Parathyroid adenoma (tissue), 2 donors: ENCODE measurements around the gene ZNF480.
A peak's percentile ranks its signal among the peaks of the same experiment; 100 is the strongest.
"Not testable (repeated sequence)": the region's sequence is repeated elsewhere in the genome, so short reads cannot be mapped to it uniquely, and the experiment has no call there.

Experiments used
- H2AFZ ChIP-seq: fragments of 300-600 bp; sonication (generic); one replicate; pipeline ENCODE4 v1.7.0; 2017; ENCODE audit warnings: antibody characterized with exemption, mild to moderate bottlenecking
- H3K27ac ChIP-seq: fragments of 300-600 bp; sonication (generic); one replicate; pipeline ENCODE4 v1.7.0; 2017
- H3K27me3 ChIP-seq: fragments of 300-600 bp; sonication (generic); one replicate; pipeline ENCODE4 v1.7.0; 2017; ENCODE audit warnings: low read length; ENCODE audit not compliant: control insufficient read depth, insufficient read depth
- H3K36me3 ChIP-seq: fragments of 300-600 bp; sonication (generic); one replicate; pipeline ENCODE4 v1.7.0; 2017; ENCODE audit warnings: low read length; ENCODE audit not compliant: control insufficient read depth, insufficient read depth
- H3K4me1 ChIP-seq: fragments of 300-600 bp; sonication (generic); one replicate; pipeline ENCODE4 v1.7.0; 2017; ENCODE audit warnings: control low read depth
- H3K4me2 ChIP-seq: fragments of 300-600 bp; sonication (generic); one replicate; pipeline ENCODE4 v1.7.0; 2017; ENCODE audit warnings: low read length
- H3K4me3 ChIP-seq: fragments of 300-600 bp; sonication (generic); one replicate; pipeline ENCODE4 v1.7.0; 2017; ENCODE audit warnings: low read depth, low read length
- H3K79me2 ChIP-seq: fragments of 300-600 bp; sonication (generic); one replicate; pipeline ENCODE4 v1.7.0; 2017; ENCODE audit warnings: control low read depth
- H3K9ac ChIP-seq: fragments of 300-600 bp; sonication (generic); one replicate; pipeline ENCODE4 v1.7.0; 2017; ENCODE audit warnings: mild to moderate bottlenecking
- H3K9me3 ChIP-seq: fragments of 300-600 bp; sonication (generic); one replicate; pipeline ENCODE4 v1.7.0; 2017; ENCODE audit warnings: low read length; ENCODE audit not compliant: control insufficient read depth
- TF ChIP-seq, protein P1 (sequence below): fragments of 300-600 bp; sonication (generic); IDR thresholded peaks from one replicate; pipeline ENCODE4 v1.7.0; 2017; ENCODE audit warnings: antibody characterized with exemption, mild to moderate bottlenecking
- donor health status: primary hyperparathyroidism.

Gene ZNF480

DNA sequence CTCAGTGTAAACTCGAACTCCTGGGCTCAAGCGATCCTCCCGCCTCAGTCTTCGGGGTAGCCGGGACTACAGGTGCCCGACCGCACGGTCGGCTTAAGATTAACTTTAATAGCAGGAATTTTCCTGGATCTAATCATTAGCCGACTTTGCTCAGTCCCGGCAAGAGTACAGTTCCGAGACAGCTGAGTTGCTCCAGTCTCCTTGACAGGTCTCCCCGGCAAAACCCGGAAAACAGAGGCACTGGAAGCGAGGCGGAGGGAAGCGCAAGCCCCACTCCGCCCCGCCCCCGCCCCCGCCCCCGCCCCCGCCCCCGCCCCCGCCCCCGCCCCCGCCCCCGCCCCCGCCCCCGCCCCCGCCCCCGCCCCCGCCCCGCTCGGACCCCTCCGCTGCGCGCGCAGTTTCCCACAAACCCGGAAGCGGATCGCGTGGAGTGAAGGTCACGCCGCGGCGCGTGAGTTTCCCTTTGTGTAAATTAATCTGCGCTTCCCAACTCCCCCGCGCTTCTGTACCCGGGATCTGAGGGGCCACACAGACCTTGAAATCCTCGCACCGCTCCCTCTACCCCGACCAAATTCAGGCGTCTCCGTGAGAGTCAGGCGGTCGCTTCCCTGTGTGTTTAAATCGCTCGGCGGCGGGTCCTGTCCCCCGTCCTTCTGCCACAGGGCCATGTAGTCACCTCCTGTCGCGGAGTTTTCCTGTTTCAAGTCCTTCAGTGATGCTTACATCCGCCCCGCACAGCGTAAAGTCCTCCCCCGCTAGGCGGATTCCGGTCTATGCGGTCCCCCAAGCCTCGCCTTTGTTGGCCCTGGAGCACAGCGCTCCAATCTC lies at the start of gene ZNF480:
Gene ZNF480 (plus strand): TSS at position 397 of the 828 bp plus-strand sequence. CDS start 3,244 bp downstream, outside the sequence.
- no peaks in the 10 kb centered on the region for H3K9me3 ChIP-seq
- no peaks in the 10 kb centered on the region for H3K36me3 ChIP-seq
- peak within 1 kb of the TSS; percentile 86 for H3K4me3 ChIP-seq
- no peaks in the 10 kb centered on the region for H3K79me2 ChIP-seq
- TF ChIP-seq, protein P1, sequence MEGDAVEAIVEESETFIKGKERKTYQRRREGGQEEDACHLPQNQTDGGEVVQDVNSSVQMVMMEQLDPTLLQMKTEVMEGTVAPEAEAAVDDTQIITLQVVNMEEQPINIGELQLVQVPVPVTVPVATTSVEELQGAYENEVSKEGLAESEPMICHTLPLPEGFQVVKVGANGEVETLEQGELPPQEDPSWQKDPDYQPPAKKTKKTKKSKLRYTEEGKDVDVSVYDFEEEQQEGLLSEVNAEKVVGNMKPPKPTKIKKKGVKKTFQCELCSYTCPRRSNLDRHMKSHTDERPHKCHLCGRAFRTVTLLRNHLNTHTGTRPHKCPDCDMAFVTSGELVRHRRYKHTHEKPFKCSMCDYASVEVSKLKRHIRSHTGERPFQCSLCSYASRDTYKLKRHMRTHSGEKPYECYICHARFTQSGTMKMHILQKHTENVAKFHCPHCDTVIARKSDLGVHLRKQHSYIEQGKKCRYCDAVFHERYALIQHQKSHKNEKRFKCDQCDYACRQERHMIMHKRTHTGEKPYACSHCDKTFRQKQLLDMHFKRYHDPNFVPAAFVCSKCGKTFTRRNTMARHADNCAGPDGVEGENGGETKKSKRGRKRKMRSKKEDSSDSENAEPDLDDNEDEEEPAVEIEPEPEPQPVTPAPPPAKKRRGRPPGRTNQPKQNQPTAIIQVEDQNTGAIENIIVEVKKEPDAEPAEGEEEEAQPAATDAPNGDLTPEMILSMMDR: peak; percentile 14
- H3K27ac ChIP-seq: peak within 1 kb of the TSS; percentile 93
- no peaks in the 10 kb centered on the region for H3K4me1 ChIP-seq
- H3K9ac ChIP-seq: peak within 1 kb of the TSS; percentile 58
- peak within 1 kb of the TSS; percentile 93 for H2AFZ ChIP-seq
- H3K4me2 ChIP-seq: peak within 1 kb of the TSS; percentile 98
- no peaks in the 10 kb centered on the region for H3K27me3 ChIP-seq

DNA sequence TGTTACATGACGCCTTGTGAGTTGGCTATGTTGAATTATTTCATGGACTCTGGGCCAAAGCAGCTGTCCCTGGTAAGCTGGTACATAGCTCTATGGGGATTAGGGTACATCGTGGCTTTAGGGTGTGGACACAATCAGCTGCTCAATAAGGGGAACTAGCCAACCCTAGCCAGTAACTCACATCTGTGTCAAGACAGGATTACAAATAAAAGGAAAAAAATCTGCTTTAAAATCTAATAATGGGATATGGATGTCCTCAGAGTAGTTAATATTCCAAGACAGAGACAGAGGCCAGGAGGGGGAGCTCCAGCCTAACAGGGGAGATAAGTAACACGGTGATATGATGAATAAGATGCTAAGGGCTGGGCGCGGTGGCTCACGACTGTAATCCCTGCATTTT lies 48.7 kb upstream of the ZNF480 start:
- TF ChIP-seq, protein P1: peak; percentile 65
- Histone ChIP-seq H3K9me3 (no peaks in the 10 kb centered on the region), H3K4me3 (no peak overlapping the region), H3K79me2 (no peaks in the 10 kb centered on the region), H3K4me1 (no peaks in the 10 kb centered on the region), H3K4me2 (no peak overlapping the region), H2AFZ (no peak overlapping the region), H3K9ac (no peak overlapping the region), H3K36me3 (no peaks in the 10 kb centered on the region), H3K27ac (no peak overlapping the region), H3K27me3 (no peaks in the 10 kb centered on the region)

DNA sequence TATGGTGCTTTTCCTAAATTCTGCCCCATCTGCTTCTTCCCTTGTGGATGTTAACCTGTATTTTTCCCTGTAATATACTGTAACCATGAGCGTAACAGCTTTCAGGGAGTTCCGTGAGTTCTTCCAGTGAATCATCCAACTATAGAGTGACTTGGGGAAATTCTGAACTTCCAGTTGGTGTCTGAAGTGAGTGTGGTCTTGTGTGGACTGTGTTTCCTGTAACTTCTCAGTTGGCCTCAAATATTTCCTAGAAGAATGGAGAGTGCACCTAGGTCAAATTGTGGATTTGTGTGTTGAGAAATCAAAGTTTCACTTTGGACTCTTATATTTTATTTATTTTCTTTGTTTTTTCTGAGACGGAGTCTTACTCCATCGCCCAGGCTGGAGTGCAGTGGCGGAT lies 38.5 kb upstream of the ZNF480 start:
- Histone ChIP-seq H3K79me2 (no peaks in the 10 kb centered on the region), H3K27ac (no peak overlapping the region), H3K27me3 (no peaks in the 10 kb centered on the region), H3K9ac (no peak overlapping the region), H3K4me1 (no peaks in the 10 kb centered on the region), H2AFZ (no peak overlapping the region), H3K36me3 (no peaks in the 10 kb centered on the region), H3K4me3 (no peak overlapping the region), H3K4me2 (no peak overlapping the region), H3K9me3 (no peaks in the 10 kb centered on the region)
- TF ChIP-seq, protein P1: no peak

DNA sequence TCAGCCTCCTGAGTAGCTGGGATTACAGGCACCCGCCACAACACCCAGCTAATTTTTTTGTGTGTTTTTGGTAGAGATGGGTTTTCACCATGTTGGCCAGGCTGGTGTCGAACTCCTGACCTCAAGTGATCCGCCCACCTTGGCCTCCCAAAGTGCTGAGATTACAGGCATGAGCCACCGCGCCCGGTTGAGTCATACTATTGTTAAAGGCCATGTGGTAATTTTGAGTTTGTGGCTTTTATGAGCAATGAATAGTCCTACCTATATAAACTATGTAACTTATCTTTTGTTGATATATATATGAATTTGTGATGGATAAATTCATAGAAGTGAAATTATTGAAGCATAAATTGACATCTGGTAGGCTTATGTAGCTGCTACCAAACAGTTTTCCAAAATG lies 31.4 kb upstream of the ZNF480 start:
- H3K4me3 ChIP-seq, H3K4me1 ChIP-seq, H3K79me2 ChIP-seq, H3K36me3 ChIP-seq, H3K27me3 ChIP-seq, H3K4me2 ChIP-seq, H3K9ac ChIP-seq, H3K9me3 ChIP-seq, H2AFZ ChIP-seq, H3K27ac ChIP-seq: not testable (repeated sequence)

DNA sequence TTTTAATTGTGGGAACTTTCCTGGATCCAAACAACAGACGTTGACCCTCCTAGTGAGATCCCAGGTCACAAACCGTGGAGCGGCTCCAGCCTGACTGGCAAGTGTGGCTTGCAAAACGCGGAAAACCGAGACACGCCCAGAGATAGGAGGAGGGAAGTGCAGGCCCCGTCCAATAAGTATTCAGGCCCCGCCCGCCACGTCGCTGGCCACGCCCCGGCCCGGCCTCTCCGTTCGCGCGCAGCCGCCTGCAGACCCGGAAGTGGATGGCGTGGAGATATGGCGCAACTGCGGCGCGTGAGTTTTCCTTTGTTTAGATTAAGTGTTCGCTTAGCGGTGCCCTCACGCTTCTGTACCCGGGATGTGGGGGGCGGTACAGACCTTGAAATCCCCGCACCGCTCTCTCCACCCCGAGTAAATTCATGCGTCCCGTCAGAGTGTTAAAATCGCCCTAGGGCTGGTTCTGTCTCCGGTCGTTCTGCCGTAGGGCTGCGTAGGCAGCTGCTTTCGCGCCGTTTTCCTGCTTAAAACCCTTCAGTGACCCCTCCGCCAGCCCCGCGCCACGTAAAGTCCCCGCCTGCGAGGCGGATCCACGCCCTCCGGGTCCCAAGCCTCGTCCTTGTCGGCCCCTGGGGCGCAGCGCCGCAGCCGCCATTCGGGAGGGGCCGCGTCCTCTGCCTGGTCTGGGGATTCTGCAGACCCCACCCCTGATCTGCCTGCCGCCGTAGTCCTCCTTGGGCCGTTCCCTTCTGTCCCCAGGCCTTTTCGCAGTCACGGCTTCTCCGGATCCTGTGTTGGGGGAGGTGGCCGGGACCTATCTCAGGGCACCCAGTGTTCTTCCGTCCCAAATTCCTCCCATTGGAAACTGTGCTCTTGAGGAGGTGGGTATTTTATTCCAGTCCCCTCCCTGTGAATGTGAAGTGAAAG lies 27.4 kb upstream of the ZNF480 start, which contains the start of gene ZNF766:
Gene ZNF766 (plus strand): TSS at position 250 of the 924 bp plus-strand sequence. CDS start 27 bp downstream, at position 277.
- peak within 1 kb of the TSS; percentile 99 for H3K4me3 ChIP-seq
- H3K27me3 ChIP-seq: no peaks in the 10 kb centered on the region
- H3K36me3 ChIP-seq: no peaks in the 10 kb centered on the region
- H3K79me2 ChIP-seq: peaks cover 29% of the 10 kb centered on the region
- no peaks in the 10 kb centered on the region for H3K4me1 ChIP-seq
- H2AFZ ChIP-seq: peak within 1 kb of the TSS; percentile 81
- H3K9me3 ChIP-seq: no peaks in the 10 kb centered on the region
- H3K9ac ChIP-seq: peak within 1 kb of the TSS; percentile 48
- peak within 1 kb of the TSS; percentile 96 for H3K4me2 ChIP-seq
- peak within 1 kb of the TSS; percentile 83 for H3K27ac ChIP-seq
- TF ChIP-seq, protein P1: no peak
